Skeletal muscle cell (primary cell): ENCODE measurements around the gene SCN1B.

Source experiments
- DNase-seq: peaks from one replicate; pipeline ENCODE4 v3.0.0-alpha.2; 2010; ENCODE audit warnings: low read depth
- H3K4me3 ChIP-seq: 2 replicates; pipeline ENCODE4 v1.5.1; 2011; ENCODE audit warnings: low read depth, mild to moderate bottlenecking, control low read depth, low read length, moderate library complexity

The SCN1B gene

GRCh38 chr19:35086455-35086854 lies 56.2 kb downstream of the SCN1B start:
- H3K4me3 ChIP-seq: no peak overlapping the region
- no peak for DNase-seq

DNA sequence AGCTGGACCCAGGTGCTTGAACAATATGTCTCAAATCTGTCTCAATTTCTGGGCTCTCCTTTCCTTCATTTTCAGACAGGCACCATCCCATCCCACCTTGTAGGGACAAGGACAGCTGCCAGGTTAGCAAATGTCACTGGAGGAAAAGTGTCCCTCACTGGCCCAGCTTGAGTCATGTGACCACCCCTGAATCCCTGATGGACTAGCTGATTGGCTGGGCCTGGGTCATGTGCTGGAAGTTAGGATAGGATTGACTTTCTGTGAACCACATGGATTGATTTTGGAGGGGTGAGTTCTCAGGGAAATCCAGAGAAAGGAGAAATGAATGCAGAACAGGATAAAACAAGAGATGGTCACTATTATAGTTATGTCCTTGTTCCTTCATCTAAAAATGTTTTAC lies 57.1 kb downstream of the SCN1B start:
- DNase-seq: no peak
- H3K4me3 ChIP-seq: no peak overlapping the region

DNA sequence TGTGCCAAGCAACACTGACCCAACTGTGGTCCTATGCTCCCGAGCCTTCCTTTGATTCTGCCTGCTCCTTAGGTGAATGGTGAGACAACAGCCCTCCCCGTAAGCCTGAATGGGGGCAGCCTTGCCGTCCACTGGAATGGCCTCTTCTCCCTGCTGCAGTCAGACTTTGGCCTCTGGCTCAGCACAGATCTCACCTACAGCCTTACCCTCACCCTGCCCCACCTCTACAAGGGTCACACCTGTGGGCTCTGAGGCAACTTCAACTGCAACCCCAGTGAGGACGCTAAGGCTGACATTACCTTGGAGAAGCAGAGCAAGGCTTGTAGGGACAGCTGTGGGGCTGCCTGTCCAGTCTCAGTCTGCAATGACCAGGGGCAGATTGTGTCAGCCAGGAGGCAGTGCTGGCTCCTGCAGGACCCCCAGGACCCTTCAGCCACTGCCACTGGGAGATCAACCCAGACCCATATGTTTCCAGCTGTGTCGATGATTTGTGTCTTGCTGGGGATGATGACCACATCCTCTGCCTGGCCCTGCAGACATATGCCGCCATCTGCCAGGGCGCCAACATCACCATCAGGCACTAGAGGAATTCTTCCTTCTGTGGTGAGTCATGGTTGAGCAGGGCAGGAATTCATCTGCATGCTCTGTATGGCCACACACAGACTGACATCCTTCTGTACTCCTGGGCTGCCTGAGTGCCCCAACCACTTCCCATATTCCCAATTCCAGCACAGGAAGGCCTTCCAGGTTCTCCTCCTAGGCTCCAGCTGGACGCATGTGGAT lies 58.1 kb downstream of the SCN1B start:
- DNase-seq: peak; percentile 59
- no peak overlapping the region for H3K4me3 ChIP-seq

DNA sequence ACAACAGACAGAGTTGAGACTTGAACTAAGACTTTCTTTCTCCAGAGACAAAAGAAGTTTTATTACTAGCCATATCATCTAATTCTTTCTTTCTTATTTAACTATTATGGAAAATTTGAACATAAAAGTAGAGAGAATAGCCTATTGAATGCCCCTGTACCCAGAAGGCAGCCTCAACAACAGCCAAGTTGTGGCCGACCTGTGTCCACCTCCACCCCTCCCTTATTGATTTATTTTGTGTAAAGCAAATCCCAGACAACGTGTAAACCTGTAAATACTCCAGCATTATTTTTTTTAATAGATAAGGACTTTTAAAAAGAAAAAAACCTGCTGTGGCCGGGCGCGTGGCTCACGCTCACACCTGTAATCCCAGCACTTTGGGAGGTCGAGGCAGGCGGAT lies 59.3 kb downstream of the SCN1B start:
- DNase-seq: no peak
- H3K4me3 ChIP-seq: no peak overlapping the region
